ENCODE measurements around the gene C11orf86. TPM values are rescaled to one million over a fixed set of nuclear protein-coding genes. Genes with fewer than 3 reads are reported as not detected.

The C11orf86 gene
- total RNA-seq, 4 donors from 2014 or later: 21.0 to 88.3 (median 56.1) TPM; not detected in 1

DNA sequence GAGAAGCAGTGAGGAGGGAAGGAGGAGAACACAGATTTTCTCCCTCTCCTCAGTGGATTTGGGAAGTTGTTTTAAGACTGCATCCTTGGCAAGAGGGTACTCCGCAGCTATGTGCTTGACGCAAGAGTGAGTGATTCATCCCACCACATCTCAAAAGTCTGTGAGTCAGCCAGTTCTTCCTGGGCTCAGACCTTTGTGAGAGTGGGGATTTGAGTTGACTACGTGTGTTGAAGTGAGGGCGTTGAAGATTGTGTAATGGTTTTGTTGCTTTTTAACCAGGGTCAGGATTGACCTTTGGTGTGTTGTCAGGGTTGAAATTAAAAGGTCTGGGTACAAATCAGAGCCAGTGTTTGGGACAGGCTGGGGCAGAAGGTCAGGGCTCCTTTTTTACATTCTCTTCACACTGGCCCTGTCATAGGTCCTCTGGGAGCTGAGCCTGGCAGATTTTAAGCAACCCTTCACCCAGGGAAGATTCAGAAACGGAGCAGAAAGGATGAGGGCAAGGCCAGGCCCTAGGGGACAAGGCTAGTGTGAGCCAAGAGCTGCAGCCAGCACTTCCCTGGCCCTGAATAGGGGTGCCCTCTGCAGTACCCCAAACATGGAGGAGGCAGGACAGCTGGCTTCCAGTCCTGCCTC, 4.2 kb upstream of the C11orf86 start:
- TF ChIP-seq POLR2AphosphoS5 (IDR thresholded peaks at IDR 0.05) (peak in 2 of 3 donors; percentile 47 to 60), POLR2A (IDR thresholded peaks at IDR 0.05) (no peak)
- in situ Hi-C loops (cut with MboI; ENCODE audit: low pct_ligation_motif_present in 1 of 4, low pct_unique_long_range_greater_than_20kb in 1 of 4, low sequenced_read_pairs in 3 of 4): no loop called here
- Histone ChIP-seq H3K4me3 (no peak overlapping the region), H3K27ac (peak overlapping the region; percentile 55 to 74 (median 72)), H3K36me3 (no peaks in the 10 kb centered on the region), H3K4me1 (peaks cover 0 to 17% (median 5%) of the 10 kb centered on the region in 4 donors), H3K27me3 (no peaks in the 10 kb centered on the region), H3K9me3 (no peaks in the 10 kb centered on the region)
- intact Hi-C loops (cut with DNase I; ENCODE audit: low total_unique reads): no loop called here
- WGBS, 2 donors (ENCODE audit: low coverage in 1 of 2): 47 to 68% methylated on average over 3 to 5 of the region's 5 CpGs
- DNase-seq: peak; percentile 29

DNA sequence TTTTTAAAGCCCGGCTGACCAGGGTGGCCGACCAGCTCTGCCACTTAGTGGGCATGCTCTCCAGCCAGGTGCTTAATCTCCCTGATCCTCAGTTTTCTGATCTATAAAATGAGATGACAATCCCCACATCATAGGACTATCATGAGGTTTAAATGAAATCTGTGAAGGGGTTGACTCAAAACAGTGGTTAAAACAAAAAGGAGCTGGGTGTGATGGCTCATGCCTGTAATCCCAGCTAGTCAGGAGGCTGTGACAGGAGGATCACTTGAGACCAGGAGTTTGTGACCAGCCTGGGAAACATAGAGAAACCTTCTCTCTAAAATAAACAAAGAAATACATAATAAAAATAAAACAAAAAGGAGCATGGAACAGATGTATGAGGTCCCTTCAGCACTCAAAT, 3.6 kb upstream of the C11orf86 start:
- peaks cover 0 to 17% (median 5%) of the 10 kb centered on the region in 4 donors for H3K4me1 ChIP-seq
- WGBS, 2 donors (ENCODE audit: low coverage in 1 of 2): 86% methylated on average over 2 of the region's 2 CpGs; no CpG with 5 or more reads in 1 of the 2 donors
- no peaks in the 10 kb centered on the region for H3K9me3 ChIP-seq
- H3K4me3 ChIP-seq: no peak overlapping the region
- no peaks in the 10 kb centered on the region for H3K27me3 ChIP-seq
- intact Hi-C loops (cut with DNase I; ENCODE audit: low total_unique reads): no loop called here
- DNase-seq: no peak
- H3K27ac ChIP-seq: peak overlapping the region; percentile 55 to 74 (median 72)
- no peaks in the 10 kb centered on the region for H3K36me3 ChIP-seq
- no peak for TF ChIP-seq POLR2AphosphoS5 (IDR thresholded peaks at IDR 0.05)
- TF ChIP-seq EP300 (IDR thresholded peaks at IDR 0.05; ENCODE audit: low read depth): no peak
- no peak for TF ChIP-seq POLR2A (IDR thresholded peaks at IDR 0.05)
- TF ChIP-seq, protein P1, sequence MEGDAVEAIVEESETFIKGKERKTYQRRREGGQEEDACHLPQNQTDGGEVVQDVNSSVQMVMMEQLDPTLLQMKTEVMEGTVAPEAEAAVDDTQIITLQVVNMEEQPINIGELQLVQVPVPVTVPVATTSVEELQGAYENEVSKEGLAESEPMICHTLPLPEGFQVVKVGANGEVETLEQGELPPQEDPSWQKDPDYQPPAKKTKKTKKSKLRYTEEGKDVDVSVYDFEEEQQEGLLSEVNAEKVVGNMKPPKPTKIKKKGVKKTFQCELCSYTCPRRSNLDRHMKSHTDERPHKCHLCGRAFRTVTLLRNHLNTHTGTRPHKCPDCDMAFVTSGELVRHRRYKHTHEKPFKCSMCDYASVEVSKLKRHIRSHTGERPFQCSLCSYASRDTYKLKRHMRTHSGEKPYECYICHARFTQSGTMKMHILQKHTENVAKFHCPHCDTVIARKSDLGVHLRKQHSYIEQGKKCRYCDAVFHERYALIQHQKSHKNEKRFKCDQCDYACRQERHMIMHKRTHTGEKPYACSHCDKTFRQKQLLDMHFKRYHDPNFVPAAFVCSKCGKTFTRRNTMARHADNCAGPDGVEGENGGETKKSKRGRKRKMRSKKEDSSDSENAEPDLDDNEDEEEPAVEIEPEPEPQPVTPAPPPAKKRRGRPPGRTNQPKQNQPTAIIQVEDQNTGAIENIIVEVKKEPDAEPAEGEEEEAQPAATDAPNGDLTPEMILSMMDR (IDR thresholded peaks at IDR 0.05): no peak
- in situ Hi-C loops (cut with MboI; ENCODE audit: low pct_ligation_motif_present in 1 of 4, low pct_unique_long_range_greater_than_20kb in 1 of 4, low sequenced_read_pairs in 3 of 4): no loop called here

DNA sequence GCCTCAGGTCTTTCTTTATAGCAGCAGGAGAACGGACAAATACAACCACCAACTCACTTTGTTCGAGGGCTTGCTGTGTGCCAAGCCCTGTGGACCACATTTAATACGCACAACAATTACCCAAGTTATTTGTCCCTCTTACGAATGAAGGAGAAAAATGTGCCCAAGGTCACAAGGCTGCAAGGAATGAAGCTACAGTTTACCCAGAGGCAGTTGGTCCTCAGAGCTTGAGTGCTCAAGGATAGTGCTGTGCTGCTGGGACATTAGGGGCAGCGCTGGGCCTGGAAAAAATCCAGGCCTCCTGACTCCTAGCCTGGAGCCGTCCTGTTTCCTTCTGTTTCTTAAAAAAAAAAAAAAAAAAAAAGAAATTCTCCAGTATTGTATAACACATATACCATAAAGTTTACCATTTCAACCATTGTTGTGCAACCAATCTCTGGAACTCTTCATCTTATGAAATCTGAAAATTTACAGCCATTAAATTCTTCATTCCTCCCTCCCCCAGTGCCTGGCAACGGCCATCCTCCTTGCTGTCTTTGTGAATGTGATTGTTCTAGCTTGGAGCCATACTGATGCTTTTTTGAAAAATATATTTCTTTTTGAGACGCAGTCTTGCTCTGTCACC, 1.0 kb upstream of the C11orf86 start:
- no peaks in the 10 kb centered on the region for H3K27me3 ChIP-seq
- 77 to 84% methylated on average over 3 to 8 of the region's 8 CpGs for WGBS, 2 donors (ENCODE audit: low coverage in 1 of 2)
- no peaks in the 10 kb centered on the region for H3K36me3 ChIP-seq
- H3K4me3 ChIP-seq: no peak overlapping the region
- no peak for DNase-seq
- no peak overlapping the region for H3K27ac ChIP-seq
- H3K4me1 ChIP-seq: peaks cover 0 to 5% (median 4%) of the 10 kb centered on the region in 4 donors
- H3K9me3 ChIP-seq: no peaks in the 10 kb centered on the region
- intact Hi-C loops (cut with DNase I; ENCODE audit: low total_unique reads): no loop called here
- in situ Hi-C loops (cut with MboI; ENCODE audit: low pct_ligation_motif_present in 1 of 4, low pct_unique_long_range_greater_than_20kb in 1 of 4, low sequenced_read_pairs in 3 of 4): no loop called here
- TF ChIP-seq, protein P1 (IDR thresholded peaks at IDR 0.05): no peak

DNA sequence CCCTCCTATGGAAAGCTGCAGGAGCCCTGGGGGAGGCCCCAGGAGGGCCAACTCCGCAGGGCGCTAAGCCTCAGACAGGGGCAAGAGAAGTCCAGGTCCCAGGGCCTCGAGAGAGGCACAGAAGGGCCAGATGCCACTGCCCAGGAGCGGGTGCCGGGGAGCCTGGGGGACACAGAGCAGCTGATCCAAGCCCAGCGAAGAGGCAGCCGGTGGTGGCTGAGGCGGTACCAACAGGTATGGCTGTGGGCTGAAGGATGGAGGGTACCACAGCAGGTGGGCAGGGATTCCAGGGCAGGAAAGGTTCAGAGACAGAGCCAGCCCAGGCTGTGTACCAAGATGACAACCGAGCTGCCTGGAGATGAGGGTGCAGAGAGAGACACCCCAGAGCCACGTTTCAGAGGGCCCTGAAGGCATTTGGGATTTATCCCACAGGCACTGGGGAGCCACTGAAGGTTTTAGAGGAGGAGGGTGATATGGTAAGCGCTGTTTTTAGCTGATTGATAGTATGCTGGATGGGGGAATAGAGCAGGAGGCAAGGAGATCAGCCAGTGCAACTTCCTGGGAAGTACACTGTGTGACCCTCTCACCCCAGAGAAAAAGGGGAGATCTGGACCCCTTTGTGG, 412 bp downstream of the C11orf86 start:
- in situ Hi-C loops (cut with MboI; ENCODE audit: low pct_ligation_motif_present in 1 of 4, low pct_unique_long_range_greater_than_20kb in 1 of 4, low sequenced_read_pairs in 3 of 4) (no loop called here), intact Hi-C loops (cut with DNase I; ENCODE audit: low total_unique reads) (no loop called here)
- DNase-seq: no peak
- TF ChIP-seq, protein P1 (IDR thresholded peaks at IDR 0.05): no peak
- Histone ChIP-seq H3K27ac (peak overlapping the region in 1 of 4 donors; percentile 17), H3K4me1 (peaks cover 0 to 5% (median 4%) of the 10 kb centered on the region in 4 donors), H3K4me3 (peak overlapping the region in 1 of 4 donors; percentile 21), H3K9me3 (no peaks in the 10 kb centered on the region), H3K36me3 (no peaks in the 10 kb centered on the region), H3K27me3 (no peaks in the 10 kb centered on the region)
- 50 to 66% methylated on average over 2 to 11 of the region's 11 CpGs for WGBS, 2 donors (ENCODE audit: low coverage in 1 of 2)

Measured in transverse colon (tissue), 4 donors.